Prostate gland (tissue), 2 donors: ENCODE results near the gene SSC5D.

Experiments used
- CTCF ChIP-seq, 4 experiments: fragments of 200-600 bp in 2 of 4; fragments of 450-650 bp in 2 of 4; sonication (generic) in 2 of 4; IDR thresholded peaks; 1 replicate in 3 of 4; 2 replicates in 1 of 4; pipeline ENCODE4 v1.5.1; 2016 to 2019; ENCODE audit warnings: antibody characterized with exemption in 4 of 4, mild to moderate bottlenecking in 2 of 4, moderate library complexity in 2 of 4
- POLR2A ChIP-seq: fragments of 450-650 bp; IDR thresholded peaks from one replicate; pipeline ENCODE4 v1.6.1; 2016; ENCODE audit warnings: antibody characterized with exemption, mild to moderate bottlenecking

GRCh38 chr19:55493645-55494171, 5.5 kb downstream of the SSC5D start:
- no peak for TF ChIP-seq CTCF (IDR thresholded peaks at IDR 0.05)
- no peak for TF ChIP-seq POLR2A
